ENCODE data around the gene CECR2.

DNA sequence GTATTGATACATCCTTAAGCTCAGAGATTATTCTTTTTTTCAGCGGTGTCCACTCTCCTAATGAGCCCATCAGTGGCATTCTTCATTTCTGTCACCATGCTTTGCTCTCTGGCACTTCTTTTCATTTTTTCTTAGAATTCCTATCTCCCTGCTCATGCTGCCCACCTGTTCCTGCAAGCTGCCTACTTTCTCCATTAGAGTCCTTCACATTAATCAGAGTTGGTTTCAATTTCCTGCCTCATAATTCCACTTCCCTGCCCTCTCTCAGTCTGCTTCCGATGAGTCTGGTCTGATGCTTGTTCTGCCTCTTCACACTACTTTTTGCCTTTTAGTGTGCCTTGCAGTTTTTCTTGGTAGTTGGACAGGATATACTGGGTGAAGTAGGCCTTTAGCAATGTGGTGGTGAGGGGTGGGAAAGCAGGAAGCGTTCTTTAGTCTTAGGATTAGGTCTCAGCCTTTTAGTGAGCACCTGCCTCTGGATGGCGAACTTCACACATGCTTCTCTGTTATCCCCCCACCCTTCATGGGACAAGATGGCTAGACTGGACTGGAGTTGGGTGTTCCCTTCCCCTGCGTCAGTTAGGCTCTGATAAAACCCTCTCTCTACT, 53.6 kb downstream of the CECR2 start:
- no peak for TF ChIP-seq CTCF (IDR thresholded peaks at IDR 0.05; ENCODE audit: borderline replicate concordance, extremely low read depth, low read length, poor library complexity, severe bottlenecking)
- no peak for TF ChIP-seq EZH2 (IDR thresholded peaks at IDR 0.05; ENCODE audit: borderline replicate concordance, low read depth, low read length, severe bottlenecking)
